WTC11 (cell line): ENCODE data around the gene ARHGAP10. TPM values are rescaled to one million over a fixed set of nuclear protein-coding genes. Genes with fewer than 3 reads are reported as not detected.

ENCODE experiments used
- ATAC-seq: fragments of 200-7000 bp; cut with Tn5 transposase; 2 replicates; pipeline ENCODE4 v1.10.0; 2021; ENCODE audit warnings: mild to moderate bottlenecking, moderate library complexity
- CTCF ChIA-PET: fragments of 300-600 bp; sonication (Branson Sonifier 250); formaldehyde crosslinking; loops from one replicate; lab custom pipeline; 2021; ENCODE audit warnings: antibody characterized with exemption; lab: Charles Lee
- POLR2A ChIA-PET: fragments of 350-600 bp; sonication (Branson Sonifier 250); formaldehyde crosslinking; loops from one replicate; lab custom pipeline; 2021; ENCODE audit warnings: antibody characterized with exemption; lab: Charles Lee
- DNase-seq: peaks from one replicate; pipeline ENCODE4 v3.0.0; 2021; ENCODE audit warnings: low spot score
- H3K27ac Mint-ChIP-seq: 2 replicates; pipeline ENCODE4 v1.8.0; 2021; ENCODE audit warnings: mixed read lengths
- H3K27me3 Mint-ChIP-seq: 2 replicates; pipeline ENCODE4 v1.8.0; 2021; ENCODE audit warnings: low read depth, mild to moderate bottlenecking, moderate library complexity, mixed read lengths
- H3K36me3 Mint-ChIP-seq: 2 replicates; pipeline ENCODE4 v1.8.0; 2021; ENCODE audit warnings: mixed read lengths
- H3K4me1 Mint-ChIP-seq: 2 replicates; pipeline ENCODE4 v1.8.0; 2022; ENCODE audit warnings: mixed read lengths
- H3K4me3 Mint-ChIP-seq: 2 replicates; pipeline ENCODE4 v1.8.0; 2021; ENCODE audit warnings: mild to moderate bottlenecking, moderate library complexity, mixed read lengths
- H3K9me3 Mint-ChIP-seq: 2 replicates; pipeline ENCODE4 v1.8.0; 2021; ENCODE audit warnings: mixed read lengths
- E2F1 ChIP-seq: sonication (generic); formaldehyde crosslinking; IDR thresholded peaks from 2 replicates; pipeline ENCODE4 v1.8.0; 2022; ENCODE audit warnings: mild to moderate bottlenecking, missing genetic modification reagents
- ESRRA ChIP-seq: sonication (generic); formaldehyde crosslinking; IDR thresholded peaks from 2 replicates; pipeline ENCODE4 v1.8.1; 2022; ENCODE audit warnings: mild to moderate bottlenecking, missing genetic modification reagents, borderline replicate concordance
- ETV6 ChIP-seq: sonication (generic); formaldehyde crosslinking; IDR thresholded peaks from 2 replicates; pipeline ENCODE4 v1.8.1; 2022; ENCODE audit warnings: mild to moderate bottlenecking, missing genetic modification reagents
- GRHL2 ChIP-seq: fragments of 250-450 bp; sonication (Bioruptor Pico); IDR thresholded peaks from 2 replicates; pipeline ENCODE4 v1.8.0; 2022; ENCODE audit warnings: mild to moderate bottlenecking, moderate library complexity; ENCODE audit not compliant: insufficient replicate concordance, severe bottlenecking
- GTF2I ChIP-seq: fragments of 250-450 bp; sonication (Bioruptor Pico); conservative IDR thresholded peaks from 2 replicates; pipeline ENCODE4 v1.4.0; 2021; ENCODE audit warnings: mild to moderate bottlenecking
- JAZF1 ChIP-seq: fragments of 250-450 bp; sonication (Bioruptor Pico); IDR thresholded peaks from 2 replicates; pipeline ENCODE4 v1.9.0; 2021; ENCODE audit warnings: moderate library complexity, mild to moderate bottlenecking, inconsistent platforms
- KAT7 ChIP-seq: sonication (generic); formaldehyde crosslinking; IDR thresholded peaks from 2 replicates; pipeline ENCODE4 v1.8.1; 2023; ENCODE audit warnings: missing genetic modification reagents, mild to moderate bottlenecking, borderline replicate concordance
- MLX ChIP-seq: sonication (generic); formaldehyde crosslinking; IDR thresholded peaks from 2 replicates; pipeline ENCODE4 v1.8.1; 2023; ENCODE audit warnings: mild to moderate bottlenecking, missing genetic modification reagents, moderate library complexity
- NR2C2 ChIP-seq: sonication (generic); formaldehyde crosslinking; IDR thresholded peaks from 2 replicates; pipeline ENCODE4 v1.8.0; 2022; ENCODE audit warnings: mild to moderate bottlenecking, missing genetic modification reagents
- PRRX2 ChIP-seq: fragments of 250-450 bp; sonication (Bioruptor Pico); IDR thresholded peaks from 2 replicates; pipeline ENCODE4 v1.8.0; 2021; ENCODE audit warnings: mild to moderate bottlenecking
- RELA ChIP-seq: sonication (generic); formaldehyde crosslinking; IDR thresholded peaks from 2 replicates; pipeline ENCODE4 v1.8.1; 2022; ENCODE audit warnings: missing genetic modification reagents, mild to moderate bottlenecking, borderline replicate concordance
- TCF7 ChIP-seq: sonication (generic); formaldehyde crosslinking; IDR thresholded peaks from 2 replicates; pipeline ENCODE4 v1.8.0; 2022; ENCODE audit warnings: mild to moderate bottlenecking, low read depth, missing genetic modification reagents, moderate library complexity
- USF1 ChIP-seq: sonication (generic); formaldehyde crosslinking; IDR thresholded peaks from 2 replicates; pipeline ENCODE4 v1.8.0; 2022; ENCODE audit warnings: mild to moderate bottlenecking, missing genetic modification reagents
- ZNF138 ChIP-seq: sonication (generic); formaldehyde crosslinking; conservative IDR thresholded peaks from 2 replicates; pipeline ENCODE4 v1.8.1; 2022; ENCODE audit warnings: mild to moderate bottlenecking, moderate library complexity, missing genetic modification reagents
- ZNF317 ChIP-seq: sonication (generic); formaldehyde crosslinking; IDR thresholded peaks from 2 replicates; pipeline ENCODE4 v1.8.1; 2023; ENCODE audit warnings: low read depth, mild to moderate bottlenecking, moderate library complexity, missing genetic modification reagents, borderline replicate concordance
- ZNF532 ChIP-seq: fragments of 250-450 bp; sonication (Bioruptor Pico); IDR thresholded peaks from 2 replicates; pipeline ENCODE4 v1.9.0; 2021; ENCODE audit warnings: mild to moderate bottlenecking, borderline replicate concordance
- total RNA-seq: library from RNA; stranded (reverse); gene quantifications from 3 replicates; pipeline ENCODE4 v1.2.3, GENCODE V29; 2021
- TF ChIP-seq, protein P1 (sequence below): fragments of 250-450 bp; sonication (Bioruptor Pico); IDR thresholded peaks from 2 replicates; pipeline ENCODE4 v1.9.0; 2021; ENCODE audit warnings: moderate library complexity, mild to moderate bottlenecking, inconsistent platforms, borderline replicate concordance
- TF ChIP-seq, protein P2 (sequence below): sonication (generic); formaldehyde crosslinking; IDR thresholded peaks from 2 replicates; pipeline ENCODE4 v1.8.0; 2022; ENCODE audit warnings: mild to moderate bottlenecking, missing genetic modification reagents
- TF ChIP-seq, protein P3 (sequence below): sonication (generic); formaldehyde crosslinking; IDR thresholded peaks from 2 replicates; pipeline ENCODE4 v1.8.1; 2022; ENCODE audit warnings: mild to moderate bottlenecking, missing genetic modification reagents, moderate library complexity, borderline replicate concordance
- TF ChIP-seq, protein P4 (sequence below): sonication (generic); formaldehyde crosslinking; IDR thresholded peaks from 2 replicates; pipeline ENCODE4 v1.8.1; 2022; ENCODE audit warnings: low read depth, mild to moderate bottlenecking, moderate library complexity, missing genetic modification reagents, borderline replicate concordance

The ARHGAP10 gene
- total RNA-seq, 1 experiment from 2014 or later, result 9.6 TPM

DNA sequence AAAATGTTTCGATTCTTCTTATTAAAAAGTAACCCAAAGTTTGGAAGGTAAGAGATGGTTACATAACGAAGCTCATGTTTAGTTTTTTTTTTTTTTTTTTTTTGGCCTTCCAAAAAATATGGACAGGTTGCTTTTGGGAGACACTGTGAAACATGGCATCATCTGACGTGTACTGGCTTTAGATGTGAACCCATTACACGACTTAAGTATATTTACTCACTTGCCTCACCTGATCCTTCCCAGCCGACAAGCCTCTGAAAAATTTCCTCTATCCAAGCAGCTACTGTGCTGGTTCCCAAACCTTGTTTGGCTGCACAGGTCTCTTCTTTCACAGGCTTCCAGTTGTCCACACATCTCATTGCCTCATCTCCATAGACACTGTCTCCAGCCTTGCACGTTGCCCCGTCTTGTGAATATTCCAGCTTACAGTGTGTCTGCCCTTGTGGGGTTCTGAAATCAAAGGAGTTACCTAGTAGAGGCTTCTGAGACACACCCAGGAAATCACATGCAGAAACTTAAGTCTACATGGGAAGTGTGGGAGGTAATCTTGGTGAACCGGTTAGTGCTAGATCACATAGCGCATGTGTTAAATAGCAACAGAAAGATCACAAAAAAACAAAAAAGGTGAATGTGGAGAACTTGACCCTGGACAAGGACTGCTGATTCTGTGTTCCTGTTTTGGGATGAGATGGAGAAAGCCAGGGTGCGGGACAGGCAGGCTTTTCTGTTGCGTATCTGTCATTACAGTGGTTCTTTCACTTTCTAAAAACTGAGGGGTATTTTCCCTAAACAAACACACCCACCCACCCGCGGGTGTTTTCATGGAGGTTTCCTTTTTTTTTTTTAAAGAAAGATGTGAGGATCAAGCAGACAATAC is 328.6 kb downstream of the ARHGAP10 start (continued):
- TF ChIP-seq, protein P1, sequence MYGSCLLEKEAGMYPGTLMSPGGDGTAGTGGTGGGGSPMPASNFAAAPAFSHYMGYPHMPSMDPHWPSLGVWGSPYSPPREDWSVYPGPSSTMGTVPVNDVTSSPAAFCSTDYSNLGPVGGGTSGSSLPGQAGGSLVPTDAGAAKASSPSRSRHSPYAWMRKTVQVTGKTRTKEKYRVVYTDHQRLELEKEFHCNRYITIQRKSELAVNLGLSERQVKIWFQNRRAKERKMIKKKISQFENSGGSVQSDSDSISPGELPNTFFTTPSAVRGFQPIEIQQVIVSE (CRISPR knock-in tag), result no peak
- TF ChIP-seq GTF2I (CRISPR knock-in tag), result no peak
- TF ChIP-seq NR2C2, result no peak
- TF ChIP-seq, protein P2, sequence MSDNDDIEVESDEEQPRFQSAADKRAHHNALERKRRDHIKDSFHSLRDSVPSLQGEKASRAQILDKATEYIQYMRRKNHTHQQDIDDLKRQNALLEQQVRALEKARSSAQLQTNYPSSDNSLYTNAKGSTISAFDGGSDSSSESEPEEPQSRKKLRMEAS (CRISPR knock-in tag), result no peak

GRCh38 chr4:148061141-148061481 is 329.2 kb downstream of the ARHGAP10 start:
- Mint-ChIP-seq H3K36me3 (no peaks in the 10 kb centered on the region), H3K4me1 (peaks cover 40% of the 10 kb centered on the region), H3K27ac (peak overlapping the region; percentile 10; the same call in 1 of the 2 replicates), H3K4me3 (no peak overlapping the region), H3K27me3 (no peaks in the 10 kb centered on the region), H3K9me3 (no peaks in the 10 kb centered on the region)
- DNase-seq, result no peak
- ChIA-PET POLR2A (interaction anchor here (0.7 kb wide), 2 partner anchors 37 to 1976 kb away, joined by 3 to 4 read pairs; no protein-coding TSS in a partner anchor), CTCF (no interaction called here)
- no peak for ATAC-seq
- TF ChIP-seq GRHL2 (CRISPR knock-in tag), result no peak
- TF ChIP-seq ZNF317 (CRISPR knock-in tag), result no peak
- TF ChIP-seq USF1 (CRISPR knock-in tag), result no peak
- TF ChIP-seq ESRRA (CRISPR knock-in tag), result no peak
- TF ChIP-seq JAZF1 (CRISPR knock-in tag), result no peak
- no peak for TF ChIP-seq PRRX2
- TF ChIP-seq E2F1 (CRISPR knock-in tag), result no peak
- TF ChIP-seq, protein P3, sequence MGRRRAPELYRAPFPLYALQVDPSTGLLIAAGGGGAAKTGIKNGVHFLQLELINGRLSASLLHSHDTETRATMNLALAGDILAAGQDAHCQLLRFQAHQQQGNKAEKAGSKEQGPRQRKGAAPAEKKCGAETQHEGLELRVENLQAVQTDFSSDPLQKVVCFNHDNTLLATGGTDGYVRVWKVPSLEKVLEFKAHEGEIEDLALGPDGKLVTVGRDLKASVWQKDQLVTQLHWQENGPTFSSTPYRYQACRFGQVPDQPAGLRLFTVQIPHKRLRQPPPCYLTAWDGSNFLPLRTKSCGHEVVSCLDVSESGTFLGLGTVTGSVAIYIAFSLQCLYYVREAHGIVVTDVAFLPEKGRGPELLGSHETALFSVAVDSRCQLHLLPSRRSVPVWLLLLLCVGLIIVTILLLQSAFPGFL (CRISPR knock-in tag), result no peak
- TF ChIP-seq ZNF532 (CRISPR knock-in tag), result no peak
- TF ChIP-seq NR2C2, result no peak
- TF ChIP-seq KAT7, result no peak
- no peak for TF ChIP-seq RELA (CRISPR knock-in tag)
- TF ChIP-seq ZNF138, result no peak
- no peak for TF ChIP-seq TCF7 (CRISPR knock-in tag)
- TF ChIP-seq, protein P4, sequence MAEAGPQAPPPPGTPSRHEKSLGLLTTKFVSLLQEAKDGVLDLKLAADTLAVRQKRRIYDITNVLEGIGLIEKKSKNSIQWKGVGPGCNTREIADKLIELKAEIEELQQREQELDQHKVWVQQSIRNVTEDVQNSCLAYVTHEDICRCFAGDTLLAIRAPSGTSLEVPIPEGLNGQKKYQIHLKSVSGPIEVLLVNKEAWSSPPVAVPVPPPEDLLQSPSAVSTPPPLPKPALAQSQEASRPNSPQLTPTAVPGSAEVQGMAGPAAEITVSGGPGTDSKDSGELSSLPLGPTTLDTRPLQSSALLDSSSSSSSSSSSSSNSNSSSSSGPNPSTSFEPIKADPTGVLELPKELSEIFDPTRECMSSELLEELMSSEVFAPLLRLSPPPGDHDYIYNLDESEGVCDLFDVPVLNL (CRISPR knock-in tag), result no peak
- TF ChIP-seq MLX (CRISPR knock-in tag), result no peak
- no peak for TF ChIP-seq ETV6 (CRISPR knock-in tag)
